Right lobe of liver (tissue), 6 donors: ENCODE measurements around the gene AFF2. TPM values are rescaled to one million over a fixed set of nuclear protein-coding genes. Genes with fewer than 3 reads are reported as not detected.

Experiments
- ATAC-seq, 4 donors: fragments of 200-7000 bp; cut with Tn5 transposase; one replicate each; pipeline ENCODE4 v1.9.1; 2020; ENCODE audit warnings: mild to moderate bottlenecking in 4 of 4, moderate library complexity in 4 of 4
- DNase-seq, 3 donors: peaks; one replicate each; pipeline ENCODE4 v3.0.0-alpha.2; 2020
- H3K27ac ChIP-seq, 3 donors: fragments of 200-600 bp; one replicate each; pipeline ENCODE4 v1.8.0; 2022
- H3K27me3 ChIP-seq, 2 donors: fragments of 200-600 bp; one replicate each; pipeline ENCODE4 v1.8.0; 2022
- H3K36me3 ChIP-seq, 4 donors: fragments of 200-600 bp; sonication (generic) in 1 of 4; one replicate each; pipeline versions ENCODE4 v1.5.1 to v1.8.0; 2017 to 2022; ENCODE audit warnings: control low read depth in 1 of 4
- H3K4me1 ChIP-seq, 4 donors: fragments of 200-600 bp; sonication (generic) in 1 of 4; one replicate each; pipeline versions ENCODE4 v1.5.1 to v1.8.0; 2017 to 2022; ENCODE audit warnings: control low read depth in 1 of 4
- H3K4me3 ChIP-seq, 3 donors: fragments of 200-600 bp; one replicate each; pipeline ENCODE4 v1.8.0; 2022
- H3K9me3 ChIP-seq, 4 donors: fragments of 200-600 bp; sonication (generic) in 1 of 4; one replicate each; pipeline versions ENCODE4 v1.5.1 to v1.8.0; 2017 to 2022; ENCODE audit warnings: control low read depth in 1 of 4
- CTCF ChIP-seq, 4 donors: fragments of 200-600 bp in 3 of 4; fragments of 450-650 bp in 1 of 4; IDR thresholded peaks; one replicate each; pipeline versions ENCODE4 v1.5.1 to v1.8.0; 2016 to 2022; ENCODE audit warnings: antibody characterized with exemption in 4 of 4, mild to moderate bottlenecking in 2 of 4
- POLR2A ChIP-seq: fragments of 450-650 bp; IDR thresholded peaks from one replicate; pipeline ENCODE4 v1.6.1; 2017; ENCODE audit warnings: antibody characterized with exemption, mild to moderate bottlenecking
- WGBS: methylation state at CpG from one replicate; pipeline ENCODE4 v1.1.6; 2018; ENCODE audit warnings: low coverage, low lambda C conversion rate; ENCODE audit not compliant: insufficient coverage; ENCODE audit errors: missing lambda C conversion rate; 5-methylcytosine and 5-hydroxymethylcytosine counted together
- intact Hi-C, 2 donors: fragments of 100-400 bp; cut with DNase I; formaldehyde crosslinking; loops; one replicate each; pipeline versions ENCODE4 v1.11.2 to v1.14.1; 2022
- total RNA-seq, 6 experiments: library from RNA; depleted of rRNA in 2 of 6; stranded (reverse); fragments of >200 nt in 2 of 6; fragmentation: NEBNext Ultra II Directional in 3 of 6; extraction: Animal tissue kit (Norgen Biotek cat#: 25700) in 3 of 6; gene quantifications; one replicate each; pipeline versions ENCODE4 v1.1.0 to v1.2.4, GENCODE V29; 2016 to 2023
- donor health status: DM: no; HTN: yes; CAD: no.
- donor health status: DM: no; HTN: no; CAD: no.
- donor health status: DM: no; HTN: no; CAD: no.
- donor health status: DM: no; HTN: yes; CAD: no.
- donor health status: DM: no; HTN: yes; CAD: no.

Gene AFF2
- total RNA-seq, 6 experiments from 2014 or later, result 0.06 to 1.9 (median 0.15) TPM

DNA sequence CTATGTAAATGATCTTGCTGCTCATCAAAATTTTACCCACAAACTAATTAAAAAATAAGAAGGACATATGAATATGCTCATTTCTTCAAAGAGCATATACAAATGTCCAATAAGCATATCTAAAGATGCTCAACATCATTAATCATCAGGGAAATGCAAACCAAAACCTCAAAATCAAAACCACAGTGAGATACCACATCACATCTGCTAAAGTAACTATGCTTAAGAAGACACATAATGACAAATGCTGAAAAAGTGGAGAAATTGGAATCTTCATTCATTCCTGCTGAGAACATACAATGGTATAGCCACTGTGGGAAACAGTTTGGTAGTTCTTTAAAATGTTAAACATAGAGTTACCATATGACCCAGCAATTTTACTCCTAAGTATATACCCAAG, 81.9 kb downstream of the AFF2 start:
- H3K27me3 ChIP-seq, result no peaks in the 10 kb centered on the region
- DNase-seq (no peak), ATAC-seq (no peak)
- H3K4me1 ChIP-seq, result no peaks in the 10 kb centered on the region
- intact Hi-C loops, result no loop called here
- H3K4me3 ChIP-seq, result no peak overlapping the region
- H3K36me3 ChIP-seq, result no peaks in the 10 kb centered on the region
- no peak overlapping the region for H3K27ac ChIP-seq
- H3K9me3 ChIP-seq, result no peaks in the 10 kb centered on the region
- no peak for TF ChIP-seq POLR2A
- TF ChIP-seq CTCF (IDR thresholded peaks at IDR 0.05), result no peak

DNA sequence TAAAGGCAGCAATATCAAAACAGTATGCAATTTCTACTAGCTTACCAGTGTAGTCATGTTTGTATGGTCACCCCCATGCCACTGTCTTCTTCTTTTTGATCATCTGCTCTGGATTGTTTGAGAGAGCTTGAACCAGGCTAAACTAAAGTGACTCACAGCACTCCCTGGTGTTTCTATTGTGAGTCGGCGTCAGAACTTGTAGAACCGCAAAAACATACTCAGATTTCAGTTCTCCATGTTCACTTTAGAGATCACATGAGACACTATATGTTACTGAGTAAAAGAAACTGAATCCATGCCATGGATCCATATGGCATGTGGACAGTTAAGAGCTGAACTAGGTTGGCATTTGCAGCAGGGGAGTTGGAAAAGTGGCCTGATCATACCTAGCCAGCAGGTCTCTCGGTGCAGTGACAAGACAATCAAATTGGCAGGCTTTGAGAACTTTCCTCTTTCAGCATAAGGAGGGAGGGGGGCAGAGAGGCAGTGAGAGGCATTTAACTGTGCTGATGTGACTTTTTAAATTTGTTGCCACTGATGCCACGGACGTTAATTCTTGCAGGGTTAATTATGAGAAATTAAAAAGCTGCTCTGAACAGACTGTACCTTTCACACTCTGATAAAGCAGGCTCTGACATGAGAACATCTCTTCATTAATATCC, 88.4 kb downstream of the AFF2 start:
- no peak for ATAC-seq
- Histone ChIP-seq H3K4me1 (no peaks in the 10 kb centered on the region), H3K27ac (no peak overlapping the region), H3K9me3 (no peaks in the 10 kb centered on the region), H3K27me3 (peaks cover 0 to 3% of the 10 kb centered on the region in 2 donors), H3K36me3 (no peaks in the 10 kb centered on the region), H3K4me3 (no peak overlapping the region)
- WGBS, result 50% methylated on average over 6 of the region's 6 CpGs
- no peak for DNase-seq
- no peak for TF ChIP-seq CTCF (IDR thresholded peaks at IDR 0.05)
- no peak for TF ChIP-seq POLR2A
- intact Hi-C loops, result no loop called here

DNA sequence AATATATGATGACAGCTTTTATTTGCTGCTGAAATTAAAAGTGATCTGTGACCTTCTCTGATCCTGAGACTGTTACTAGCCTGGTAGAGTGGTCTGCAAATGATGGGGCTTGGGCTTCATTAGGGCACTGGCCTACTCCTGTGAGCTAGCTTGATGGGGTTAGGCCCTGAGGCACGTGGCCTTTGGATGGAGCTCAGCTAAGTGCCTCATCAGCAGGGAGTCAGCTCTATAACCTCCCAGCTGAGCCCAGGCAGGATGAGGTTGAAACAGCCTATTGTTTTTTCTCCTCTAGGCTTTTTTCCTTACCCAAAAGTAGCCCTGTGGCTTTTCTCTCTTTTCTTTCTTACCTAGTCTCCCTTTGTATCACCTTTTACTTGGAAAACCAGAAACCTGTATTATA, 92.2 kb downstream of the AFF2 start:
- intact Hi-C loops, result no loop called here
- Histone ChIP-seq H3K36me3 (no peaks in the 10 kb centered on the region), H3K4me3 (no peak overlapping the region), H3K27me3 (peaks cover 0 to 3% of the 10 kb centered on the region in 2 donors), H3K4me1 (no peaks in the 10 kb centered on the region), H3K27ac (no peak overlapping the region), H3K9me3 (no peaks in the 10 kb centered on the region)
- no peak for TF ChIP-seq CTCF (IDR thresholded peaks at IDR 0.05)
- TF ChIP-seq POLR2A, result no peak
- 29% methylated on average over 1 of the region's 1 CpG for WGBS
- ATAC-seq, result no peak
- DNase-seq, result no peak

GRCh38 chrX:148593146-148593545, 92.7 kb downstream of the AFF2 start:
- no peaks in the 10 kb centered on the region for H3K27me3 ChIP-seq
- no peak overlapping the region for H3K4me3 ChIP-seq
- ATAC-seq, result no peak
- no peak for DNase-seq
- no peaks in the 10 kb centered on the region for H3K36me3 ChIP-seq
- no peak for TF ChIP-seq POLR2A
- no peak for TF ChIP-seq CTCF (IDR thresholded peaks at IDR 0.05)
- intact Hi-C loops, result no loop called here
- H3K4me1 ChIP-seq, result no peaks in the 10 kb centered on the region
- H3K27ac ChIP-seq, result no peak overlapping the region
- H3K9me3 ChIP-seq, result no peaks in the 10 kb centered on the region
- WGBS, result 43% methylated on average over 2 of the region's 2 CpGs

- WGBS, result 14% methylated on average over 4 of the region's 4 CpGs
- Histone ChIP-seq H3K27me3 (no peaks in the 10 kb centered on the region), H3K27ac (no peak overlapping the region), H3K4me1 (no peaks in the 10 kb centered on the region), H3K4me3 (no peak overlapping the region), H3K9me3 (no peaks in the 10 kb centered on the region), H3K36me3 (no peaks in the 10 kb centered on the region)
- intact Hi-C loops, result no loop called here
- DNase-seq, result no peak
- no peak for ATAC-seq
- TF ChIP-seq POLR2A (no peak), CTCF (IDR thresholded peaks at IDR 0.05) (no peak)
Measured at GRCh38 chrX:148593987-148594386, 93.6 kb downstream of the AFF2 start.
